ENCODE results near the gene SLC13A3.

The SLC13A3 gene

GRCh38 chr20:46688151-46689081 lies 37.2 kb upstream of the SLC13A3 start:
- peak overlapping the region; percentile 76 for H3K4me3 ChIP-seq (ENCODE audit: low read length)
- TF ChIP-seq CTCF (IDR thresholded peaks at IDR 0.05; ENCODE audit: insufficient read depth, low read depth, low read length, missing control alignments), result no peak
- DNase-seq (ENCODE audit: low read depth), result peak; percentile 71

GRCh38 chr20:46683939-46684750 lies 32.9 kb upstream of the SLC13A3 start:
- H3K4me3 ChIP-seq (ENCODE audit: low read length), result peak overlapping the region; percentile 70
- peak; percentile 83 for DNase-seq (ENCODE audit: low read depth)
- no peak for TF ChIP-seq CTCF (IDR thresholded peaks at IDR 0.05; ENCODE audit: insufficient read depth, low read depth, low read length, missing control alignments)

- DNase-seq (ENCODE audit: low read depth), result no peak
- no peak for TF ChIP-seq CTCF (IDR thresholded peaks at IDR 0.05; ENCODE audit: insufficient read depth, low read depth, low read length, missing control alignments)
- peak overlapping the region; percentile 70 for H3K4me3 ChIP-seq (ENCODE audit: low read length)
These were observed 32.3 kb upstream of the SLC13A3 start for GRCh38 chr20:46683668-46683938.

GRCh38 chr20:46683011-46683667 lies 31.9 kb upstream of the SLC13A3 start:
- H3K4me3 ChIP-seq (ENCODE audit: low read length), result peak overlapping the region; percentile 70
- TF ChIP-seq CTCF (IDR thresholded peaks at IDR 0.05; ENCODE audit: insufficient read depth, low read depth, low read length, missing control alignments), result no peak
- DNase-seq (ENCODE audit: low read depth), result no peak

GRCh38 chr20:46682063-46682821 lies 31.0 kb upstream of the SLC13A3 start:
- DNase-seq (ENCODE audit: low read depth), result peak; percentile 21
- no peak overlapping the region for H3K4me3 ChIP-seq (ENCODE audit: low read length)

More at GRCh38 chr20:46682063-46682821, 31.0 kb upstream of the SLC13A3 start:
- no peak for TF ChIP-seq CTCF (IDR thresholded peaks at IDR 0.05; ENCODE audit: insufficient read depth, low read depth, low read length, missing control alignments)
